GM23338 (cell line): ENCODE data around the gene NAALADL2. TPM values are rescaled to one million over a fixed set of nuclear protein-coding genes. Genes with fewer than 3 reads are reported as not detected.

Experiments
- ATAC-seq: fragments of 200-7000 bp; cut with Tn5 transposase; 3 replicates; pipeline ENCODE4 v1.9.1; 2020
- DNase-seq: peaks from one replicate; pipeline ENCODE4 v3.0.0-alpha.2; 2015; ENCODE audit warnings: low spot score
- H2AFZ ChIP-seq: fragments of 200-600 bp; sonication (generic); 2 replicates; pipeline ENCODE4 v1.8.0; 2016; ENCODE audit warnings: antibody characterized with exemption, mild to moderate bottlenecking, moderate library complexity
- H3F3A ChIP-seq: fragments of 200-600 bp; sonication (generic); replicated peaks from 2 replicates; pipeline ENCODE4 v1.8.0; 2017; ENCODE audit warnings: antibody characterized with exemption, mixed run types, low read depth
- H3K27ac ChIP-seq: fragments of 200-600 bp; sonication (generic); 2 replicates; pipeline ENCODE4 v1.6.1; 2016; ENCODE audit warnings: low read depth
- H3K27me3 ChIP-seq: fragments of 200-600 bp; sonication (generic); 2 replicates; pipeline ENCODE4 v1.8.0; 2016; ENCODE audit warnings: mild to moderate bottlenecking, mixed run types, moderate library complexity; ENCODE audit not compliant: insufficient read depth
- H3K36me3 ChIP-seq: fragments of 200-600 bp; sonication (generic); 2 replicates; pipeline ENCODE4 v1.8.0; 2016; ENCODE audit warnings: mild to moderate bottlenecking; ENCODE audit not compliant: insufficient read depth
- H3K4me1 ChIP-seq: fragments of 200-600 bp; sonication (generic); 2 replicates; pipeline ENCODE4 v1.8.0; 2016; ENCODE audit warnings: mild to moderate bottlenecking, moderate library complexity; ENCODE audit not compliant: insufficient read depth
- H3K4me2 ChIP-seq: fragments of 200-600 bp; sonication (generic); 2 replicates; pipeline ENCODE4 v1.7.1; 2017; ENCODE audit warnings: mixed run types
- H3K4me3 ChIP-seq: fragments of 200-600 bp; sonication (generic); 2 replicates; pipeline ENCODE4 v1.6.1; 2016; ENCODE audit warnings: mixed run types
- H3K79me2 ChIP-seq: fragments of 200-600 bp; sonication (generic); replicated peaks from 2 replicates; pipeline ENCODE4 v1.8.0; 2017; ENCODE audit warnings: mild to moderate bottlenecking; ENCODE audit not compliant: insufficient read depth
- H3K9me2 ChIP-seq: fragments of 200-600 bp; sonication (generic); 2 replicates; pipeline ENCODE4 v1.8.0; 2017; ENCODE audit not compliant: insufficient read depth
- H4K20me1 ChIP-seq: fragments of 200-600 bp; sonication (generic); replicated peaks from 2 replicates; pipeline ENCODE4 v1.8.0; 2017; ENCODE audit warnings: mild to moderate bottlenecking; ENCODE audit not compliant: insufficient read depth
- H3K27ac Mint-ChIP-seq: 2 replicates; pipeline ENCODE4 v1.8.0; 2020; ENCODE audit warnings: inconsistent platforms, mild to moderate bottlenecking, moderate library complexity, mixed read lengths
- H3K27me3 Mint-ChIP-seq: 3 replicates; pipeline ENCODE4 v1.8.0; 2022; ENCODE audit warnings: low read depth, mild to moderate bottlenecking, moderate library complexity, mixed read lengths, inconsistent platforms; ENCODE audit not compliant: insufficient read depth, poor library complexity
- H3K36me3 Mint-ChIP-seq: 3 replicates; pipeline ENCODE4 v1.8.0; 2021; ENCODE audit warnings: low read depth, mild to moderate bottlenecking, inconsistent platforms, moderate library complexity, mixed read lengths
- H3K4me1 Mint-ChIP-seq: 3 replicates; pipeline ENCODE4 v1.8.0; 2020; ENCODE audit warnings: mild to moderate bottlenecking, inconsistent platforms, mixed read lengths
- H3K4me3 Mint-ChIP-seq: 3 replicates; pipeline ENCODE4 v1.8.0; 2021; ENCODE audit warnings: moderate library complexity, mild to moderate bottlenecking, inconsistent platforms, mixed read lengths
- H3K9me3 Mint-ChIP-seq: 3 replicates; pipeline ENCODE4 v1.8.0; 2020; ENCODE audit warnings: moderate library complexity, mild to moderate bottlenecking, inconsistent platforms, mixed read lengths
- ETS1 ChIP-seq: IDR thresholded peaks from 2 replicates; pipeline ENCODE4 v1.6.1; 2016; ENCODE audit warnings: antibody characterized with exemption
- EZH2phosphoT487 ChIP-seq: fragments of 200-600 bp; sonication (generic); IDR thresholded peaks from one replicate; pipeline ENCODE4 v1.8.1; 2018; ENCODE audit warnings: antibody characterized with exemption; ENCODE audit not compliant: unreplicated experiment
- POLR2AphosphoS5 ChIP-seq: IDR thresholded peaks from 2 replicates; pipeline ENCODE4 v1.6.1; 2016; ENCODE audit warnings: antibody characterized with exemption, low read depth
- polyA plus RNA-seq: library from polyadenylated mRNA; unstranded; fragments of >200 nt; fragmentation: Nextera tagmentation; extraction: Ambion mirVana; gene quantifications from 2 replicates; pipeline ENCODE4 v1.2.1, GENCODE V29; 2016
- total RNA-seq: library from RNA; depleted of rRNA; stranded (reverse); fragments of >200 nt; shearing (Covaris generic); gene quantifications from 2 replicates; pipeline ENCODE4 v1.2.3, GENCODE V29; 2014
- TF ChIP-seq, protein P1 (sequence below), 2 experiments: fragments of 200-600 bp in 1 of 2; sonication (generic) in 1 of 2; conservative IDR thresholded peaks; 2 replicates each; pipeline versions ENCODE4 v1.5.1 to v1.6.1; 2016 to 2017; ENCODE audit warnings: antibody characterized with exemption in 2 of 2, low read depth in 2 of 2, mild to moderate bottlenecking in 2 of 2, moderate library complexity in 1 of 2

The NAALADL2 gene
- total and polyA plus RNA-seq, 2 experiments from 2014 or later, result 1.6 to 2.6 TPM

DNA sequence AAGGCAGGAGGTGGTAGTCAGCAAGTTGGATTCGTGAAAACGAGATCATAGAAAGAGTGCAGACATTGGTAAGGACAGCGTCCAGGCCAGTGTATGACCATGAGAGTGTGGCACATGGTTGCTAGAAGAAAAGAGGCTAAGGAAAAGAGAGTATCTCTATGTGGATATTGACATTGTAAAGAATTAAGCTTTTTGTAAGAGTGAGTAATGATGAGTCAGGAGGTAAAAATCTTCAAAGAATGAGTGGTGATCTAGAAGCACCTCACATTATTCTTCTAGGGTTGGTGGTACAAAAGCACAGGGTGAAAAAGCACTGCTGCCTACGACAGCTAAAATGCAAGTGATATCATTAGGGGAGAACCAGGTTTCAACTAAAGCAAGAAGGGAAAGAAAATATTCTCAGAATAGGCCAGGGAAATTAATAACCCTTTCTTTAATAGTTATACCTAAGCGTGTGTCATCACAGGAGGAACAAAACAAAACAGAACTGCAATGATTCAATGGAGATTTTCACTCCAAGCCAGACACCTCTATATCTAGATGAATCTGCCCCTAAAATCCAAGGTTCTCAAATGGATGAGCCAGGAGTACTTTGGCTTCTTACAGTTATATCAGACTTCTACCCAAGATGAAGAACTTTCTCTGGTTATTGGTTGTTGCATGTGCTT lies 884.7 kb downstream of the NAALADL2 start (continued):
- no peak for TF ChIP-seq EZH2phosphoT487

DNA sequence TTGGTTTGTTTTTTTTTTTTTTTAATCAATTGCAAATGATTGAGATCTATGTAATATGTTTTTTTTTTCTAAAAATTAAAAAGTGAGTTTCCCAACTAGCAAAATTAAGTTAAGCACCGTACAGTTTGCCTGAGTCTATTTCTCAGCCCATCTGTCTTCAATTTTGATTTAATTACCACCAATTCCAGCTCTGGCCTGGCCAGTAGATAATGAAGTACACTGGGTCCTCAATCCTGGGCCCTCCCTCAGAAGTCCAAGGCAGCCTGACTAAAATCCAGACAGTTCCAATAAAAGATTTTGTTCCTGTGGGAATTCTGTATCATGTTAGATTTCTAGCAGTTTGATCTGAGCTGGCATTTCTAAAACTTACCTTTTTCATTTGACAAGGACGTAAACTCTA lies 887.2 kb downstream of the NAALADL2 start:
- Histone ChIP-seq H3K9me2 (no peaks in the 10 kb centered on the region; the same call in 1 of the 2 replicates), H3K27me3 (no peaks in the 10 kb centered on the region), H3K4me2 (no peak overlapping the region), H3K36me3 (no peaks in the 10 kb centered on the region), H3K27ac (no peak overlapping the region), H3K4me3 (no peak overlapping the region), H4K20me1 (no peaks in the 10 kb centered on the region), H3K4me1 (no peaks in the 10 kb centered on the region), H3F3A (no peaks in the 10 kb centered on the region), H2AFZ (no peak overlapping the region), H3K79me2 (no peaks in the 10 kb centered on the region)
- Mint-ChIP-seq H3K36me3 (no peaks in the 10 kb centered on the region), H3K27ac (no peak overlapping the region), H3K4me1 (peaks cover 11% of the 10 kb centered on the region; the same call in 2 of the 3 replicates), H3K4me3 (no peak overlapping the region), H3K9me3 (no peaks in the 10 kb centered on the region; the same call in 2 of the 3 replicates), H3K27me3 (peaks cover 3% of the 10 kb centered on the region)
- TF ChIP-seq ETS1 (no peak), EZH2phosphoT487 (no peak)
- DNase-seq, result no peak
- no peak for ATAC-seq

- Histone ChIP-seq H3K36me3 (no peaks in the 10 kb centered on the region), H2AFZ (no peak overlapping the region), H3K4me1 (no peaks in the 10 kb centered on the region), H4K20me1 (no peaks in the 10 kb centered on the region), H3K27ac (no peak overlapping the region), H3K27me3 (no peaks in the 10 kb centered on the region), H3F3A (no peaks in the 10 kb centered on the region), H3K4me2 (no peak overlapping the region), H3K4me3 (no peak overlapping the region), H3K9me2 (no peaks in the 10 kb centered on the region; the same call in 1 of the 2 replicates), H3K79me2 (no peaks in the 10 kb centered on the region)
- Mint-ChIP-seq H3K4me1 (peaks cover 11% of the 10 kb centered on the region; the same call in 2 of the 3 replicates), H3K27ac (no peak overlapping the region), H3K9me3 (no peaks in the 10 kb centered on the region; the same call in 2 of the 3 replicates), H3K27me3 (peaks cover 3% of the 10 kb centered on the region), H3K4me3 (no peak overlapping the region), H3K36me3 (no peaks in the 10 kb centered on the region)
- TF ChIP-seq POLR2AphosphoS5, result no peak
- TF ChIP-seq, protein P1, sequence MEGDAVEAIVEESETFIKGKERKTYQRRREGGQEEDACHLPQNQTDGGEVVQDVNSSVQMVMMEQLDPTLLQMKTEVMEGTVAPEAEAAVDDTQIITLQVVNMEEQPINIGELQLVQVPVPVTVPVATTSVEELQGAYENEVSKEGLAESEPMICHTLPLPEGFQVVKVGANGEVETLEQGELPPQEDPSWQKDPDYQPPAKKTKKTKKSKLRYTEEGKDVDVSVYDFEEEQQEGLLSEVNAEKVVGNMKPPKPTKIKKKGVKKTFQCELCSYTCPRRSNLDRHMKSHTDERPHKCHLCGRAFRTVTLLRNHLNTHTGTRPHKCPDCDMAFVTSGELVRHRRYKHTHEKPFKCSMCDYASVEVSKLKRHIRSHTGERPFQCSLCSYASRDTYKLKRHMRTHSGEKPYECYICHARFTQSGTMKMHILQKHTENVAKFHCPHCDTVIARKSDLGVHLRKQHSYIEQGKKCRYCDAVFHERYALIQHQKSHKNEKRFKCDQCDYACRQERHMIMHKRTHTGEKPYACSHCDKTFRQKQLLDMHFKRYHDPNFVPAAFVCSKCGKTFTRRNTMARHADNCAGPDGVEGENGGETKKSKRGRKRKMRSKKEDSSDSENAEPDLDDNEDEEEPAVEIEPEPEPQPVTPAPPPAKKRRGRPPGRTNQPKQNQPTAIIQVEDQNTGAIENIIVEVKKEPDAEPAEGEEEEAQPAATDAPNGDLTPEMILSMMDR (conservative IDR thresholded peaks at IDR 0.05; ENCODE audit: low read depth in 2 of 2), result no peak
- ATAC-seq (no peak), DNase-seq (no peak)
These were observed 889.1 kb downstream of the NAALADL2 start for GRCh38 chr3:175748087-175748730.
